ENCODE data around the gene IDH3B.
A peak's percentile ranks its signal among the peaks of the same experiment; 100 is the strongest.

IDH3B gene

GRCh38 chr20:2617099-2617714, 46.8 kb downstream of the IDH3B start:
- H3K27me3 ChIP-seq (ENCODE audit: control insufficient read depth in 1 of 2, insufficient read depth in 1 of 2, low read length in 2 of 2) = peaks cover 18 to 30% of the 10 kb centered on the region in 2 experiments
- H3K9me3 ChIP-seq (ENCODE audit: control insufficient read depth, low read length) = peaks cover 37% of the 10 kb centered on the region
- no peaks in the 10 kb centered on the region for H3K79me1 ChIP-seq (replicated peaks; ENCODE audit: low read length, poor library complexity, severe bottlenecking)
- H3K36me3 ChIP-seq (ENCODE audit: control insufficient read depth in 1 of 2, insufficient read depth in 2 of 2, low read depth in 1 of 2, low read length in 2 of 2) = no peaks in the 10 kb centered on the region
- H2BK12ac ChIP-seq (ENCODE audit: low read length in 2 of 2) = no peak overlapping the region
- peaks cover 2% of the 10 kb centered on the region for H3K4me1 ChIP-seq (ENCODE audit: control insufficient read depth, insufficient read depth, low read depth, low read length)
- H2AK5ac ChIP-seq (ENCODE audit: low read length, severe bottlenecking) = no peak overlapping the region
- no peak overlapping the region for H3K4ac ChIP-seq (ENCODE audit: low read depth in 1 of 2, low read length in 2 of 2)
- H4K91ac ChIP-seq (ENCODE audit: low read length) = no peak overlapping the region
- no peak overlapping the region for H2BK5ac ChIP-seq (ENCODE audit: low read depth, low read length, poor library complexity, severe bottlenecking)
- no peak overlapping the region for H3K18ac ChIP-seq (ENCODE audit: low read depth in 1 of 2, low read length in 2 of 2)
- no peak overlapping the region for H2AFZ ChIP-seq (ENCODE audit: low read depth, low read length)
- no peak overlapping the region for H2BK15ac ChIP-seq (ENCODE audit: low read depth, poor library complexity, severe bottlenecking)
- DNase-seq = no peak
- no peak overlapping the region for H3K9ac ChIP-seq (ENCODE audit: low read length)
- no peak overlapping the region for H3K4me3 ChIP-seq (ENCODE audit: insufficient read depth in 1 of 2, low read depth in 1 of 2, low read length in 2 of 2)
- no peak overlapping the region for H2BK120ac ChIP-seq (ENCODE audit: low read depth, low read length)
- H3K4me2 ChIP-seq (ENCODE audit: low read length, poor library complexity, severe bottlenecking) = no peak overlapping the region
- no peak overlapping the region for H3K27ac ChIP-seq (ENCODE audit: low read length, poor library complexity, severe bottlenecking)
- WGBS = 81% methylated on average over 13 of the region's 16 CpGs
- H3K14ac ChIP-seq (ENCODE audit: low read length in 2 of 2) = peak overlapping the region in 1 of 2 experiments; percentile 87
- no peak overlapping the region for H4K8ac ChIP-seq (ENCODE audit: low read length)
- H3K23ac ChIP-seq (ENCODE audit: low read length in 2 of 2) = no peak overlapping the region

GRCh38 chr20:2616634-2617033, 47.4 kb downstream of the IDH3B start:
- Histone ChIP-seq H3K4me2 (ENCODE audit: low read length, poor library complexity, severe bottlenecking) (no peak overlapping the region), H3K27me3 (ENCODE audit: control insufficient read depth in 1 of 2, insufficient read depth in 1 of 2, low read length in 2 of 2) (peaks cover 22 to 33% of the 10 kb centered on the region in 2 experiments), H2BK120ac (ENCODE audit: low read depth, low read length) (no peak overlapping the region), H3K27ac (ENCODE audit: low read length, poor library complexity, severe bottlenecking) (no peak overlapping the region), H3K36me3 (ENCODE audit: control insufficient read depth in 1 of 2, insufficient read depth in 2 of 2, low read depth in 1 of 2, low read length in 2 of 2) (no peaks in the 10 kb centered on the region), H2AFZ (ENCODE audit: low read depth, low read length) (no peak overlapping the region), H3K4me3 (ENCODE audit: insufficient read depth in 1 of 2, low read depth in 1 of 2, low read length in 2 of 2) (no peak overlapping the region), H3K18ac (ENCODE audit: low read depth in 1 of 2, low read length in 2 of 2) (no peak overlapping the region), H3K4ac (ENCODE audit: low read depth in 1 of 2, low read length in 2 of 2) (no peak overlapping the region), H3K14ac (ENCODE audit: low read length in 2 of 2) (no peak overlapping the region), H2BK12ac (ENCODE audit: low read length in 2 of 2) (no peak overlapping the region), H3K79me1 (replicated peaks; ENCODE audit: low read length, poor library complexity, severe bottlenecking) (no peaks in the 10 kb centered on the region), H2AK5ac (ENCODE audit: low read length, severe bottlenecking) (no peak overlapping the region), H4K91ac (ENCODE audit: low read length) (no peak overlapping the region), H2BK15ac (ENCODE audit: low read depth, poor library complexity, severe bottlenecking) (no peak overlapping the region), H3K9ac (ENCODE audit: low read length) (no peak overlapping the region), H4K8ac (ENCODE audit: low read length) (no peak overlapping the region), H3K4me1 (ENCODE audit: control insufficient read depth, insufficient read depth, low read depth, low read length) (peaks cover 2% of the 10 kb centered on the region), H3K9me3 (ENCODE audit: control insufficient read depth, low read length) (peaks cover 37% of the 10 kb centered on the region), H2BK5ac (ENCODE audit: low read depth, low read length, poor library complexity, severe bottlenecking) (no peak overlapping the region), H3K23ac (ENCODE audit: low read length in 2 of 2) (no peak overlapping the region)
- DNase-seq = no peak
- WGBS = 61% methylated on average over 9 of the region's 9 CpGs

GRCh38 chr20:2612073-2612472, 51.9 kb downstream of the IDH3B start:
- Histone ChIP-seq H3K4me1 (ENCODE audit: control insufficient read depth, insufficient read depth, low read depth, low read length) (peaks cover 4% of the 10 kb centered on the region), H2BK12ac (ENCODE audit: low read length in 2 of 2) (no peak overlapping the region), H4K8ac (ENCODE audit: low read length) (no peak overlapping the region), H2AFZ (ENCODE audit: low read depth, low read length) (no peak overlapping the region), H3K18ac (ENCODE audit: low read depth in 1 of 2, low read length in 2 of 2) (no peak overlapping the region), H3K4me3 (ENCODE audit: insufficient read depth in 1 of 2, low read depth in 1 of 2, low read length in 2 of 2) (no peak overlapping the region), H2BK120ac (ENCODE audit: low read depth, low read length) (no peak overlapping the region), H3K27me3 (ENCODE audit: control insufficient read depth in 1 of 2, insufficient read depth in 1 of 2, low read length in 2 of 2) (peaks cover 25 to 32% of the 10 kb centered on the region in 2 experiments), H3K4me2 (ENCODE audit: low read length, poor library complexity, severe bottlenecking) (no peak overlapping the region), H2AK5ac (ENCODE audit: low read length, severe bottlenecking) (no peak overlapping the region), H3K9ac (ENCODE audit: low read length) (no peak overlapping the region), H3K27ac (ENCODE audit: low read length, poor library complexity, severe bottlenecking) (no peak overlapping the region), H3K79me1 (replicated peaks; ENCODE audit: low read length, poor library complexity, severe bottlenecking) (no peaks in the 10 kb centered on the region), H4K91ac (ENCODE audit: low read length) (no peak overlapping the region), H3K4ac (ENCODE audit: low read depth in 1 of 2, low read length in 2 of 2) (no peak overlapping the region), H2BK15ac (ENCODE audit: low read depth, poor library complexity, severe bottlenecking) (no peak overlapping the region), H3K36me3 (ENCODE audit: control insufficient read depth in 1 of 2, insufficient read depth in 2 of 2, low read depth in 1 of 2, low read length in 2 of 2) (no peaks in the 10 kb centered on the region), H3K23ac (ENCODE audit: low read length in 2 of 2) (no peak overlapping the region), H2BK5ac (ENCODE audit: low read depth, low read length, poor library complexity, severe bottlenecking) (no peak overlapping the region), H3K14ac (ENCODE audit: low read length in 2 of 2) (no peak overlapping the region), H3K9me3 (ENCODE audit: control insufficient read depth, low read length) (peaks cover 35% of the 10 kb centered on the region)
- WGBS = 86% methylated on average over 3 of the region's 3 CpGs
- DNase-seq = no peak

GRCh38 chr20:2610941-2611720, 52.9 kb downstream of the IDH3B start:
- no peak overlapping the region for H3K14ac ChIP-seq (ENCODE audit: low read length in 2 of 2)
- H3K27ac ChIP-seq (ENCODE audit: low read length, poor library complexity, severe bottlenecking) = no peak overlapping the region
- H3K27me3 ChIP-seq (ENCODE audit: control insufficient read depth in 1 of 2, insufficient read depth in 1 of 2, low read length in 2 of 2) = peaks cover 20 to 23% of the 10 kb centered on the region in 2 experiments
- H3K4me3 ChIP-seq (ENCODE audit: insufficient read depth in 1 of 2, low read depth in 1 of 2, low read length in 2 of 2) = no peak overlapping the region
- no peak overlapping the region for H3K9ac ChIP-seq (ENCODE audit: low read length)
- DNase-seq = no peak
- H3K79me1 ChIP-seq (replicated peaks; ENCODE audit: low read length, poor library complexity, severe bottlenecking) = no peaks in the 10 kb centered on the region
- no peaks in the 10 kb centered on the region for H3K36me3 ChIP-seq (ENCODE audit: control insufficient read depth in 1 of 2, insufficient read depth in 2 of 2, low read depth in 1 of 2, low read length in 2 of 2)
- H2AFZ ChIP-seq (ENCODE audit: low read depth, low read length) = no peak overlapping the region
- no peak overlapping the region for H4K8ac ChIP-seq (ENCODE audit: low read length)
- no peak overlapping the region for H2BK12ac ChIP-seq (ENCODE audit: low read length in 2 of 2)
- H2BK120ac ChIP-seq (ENCODE audit: low read depth, low read length) = no peak overlapping the region
- no peak overlapping the region for H3K23ac ChIP-seq (ENCODE audit: low read length in 2 of 2)
- H2AK5ac ChIP-seq (ENCODE audit: low read length, severe bottlenecking) = no peak overlapping the region
- H2BK5ac ChIP-seq (ENCODE audit: low read depth, low read length, poor library complexity, severe bottlenecking) = no peak overlapping the region
- 63% methylated on average over 4 of the region's 6 CpGs for WGBS
- H3K9me3 ChIP-seq (ENCODE audit: control insufficient read depth, low read length) = peaks cover 36% of the 10 kb centered on the region
- no peak overlapping the region for H2BK15ac ChIP-seq (ENCODE audit: low read depth, poor library complexity, severe bottlenecking)
- no peak overlapping the region for H3K4me2 ChIP-seq (ENCODE audit: low read length, poor library complexity, severe bottlenecking)
- peaks cover 4% of the 10 kb centered on the region for H3K4me1 ChIP-seq (ENCODE audit: control insufficient read depth, insufficient read depth, low read depth, low read length)
- H4K91ac ChIP-seq (ENCODE audit: low read length) = no peak overlapping the region
- H3K18ac ChIP-seq (ENCODE audit: low read depth in 1 of 2, low read length in 2 of 2) = no peak overlapping the region
- H3K4ac ChIP-seq (ENCODE audit: low read depth in 1 of 2, low read length in 2 of 2) = no peak overlapping the region

All from mesenchymal stem cell (in vitro differentiated cells and primary cell).